ENCODE measurements around the gene OBSCN. TPM values are rescaled to one million over a fixed set of nuclear protein-coding genes. Genes with fewer than 3 reads are reported as not detected.

The OBSCN gene
- total and polyA plus RNA-seq, 12 donors: 176 to 639 (median 407) TPM

DNA sequence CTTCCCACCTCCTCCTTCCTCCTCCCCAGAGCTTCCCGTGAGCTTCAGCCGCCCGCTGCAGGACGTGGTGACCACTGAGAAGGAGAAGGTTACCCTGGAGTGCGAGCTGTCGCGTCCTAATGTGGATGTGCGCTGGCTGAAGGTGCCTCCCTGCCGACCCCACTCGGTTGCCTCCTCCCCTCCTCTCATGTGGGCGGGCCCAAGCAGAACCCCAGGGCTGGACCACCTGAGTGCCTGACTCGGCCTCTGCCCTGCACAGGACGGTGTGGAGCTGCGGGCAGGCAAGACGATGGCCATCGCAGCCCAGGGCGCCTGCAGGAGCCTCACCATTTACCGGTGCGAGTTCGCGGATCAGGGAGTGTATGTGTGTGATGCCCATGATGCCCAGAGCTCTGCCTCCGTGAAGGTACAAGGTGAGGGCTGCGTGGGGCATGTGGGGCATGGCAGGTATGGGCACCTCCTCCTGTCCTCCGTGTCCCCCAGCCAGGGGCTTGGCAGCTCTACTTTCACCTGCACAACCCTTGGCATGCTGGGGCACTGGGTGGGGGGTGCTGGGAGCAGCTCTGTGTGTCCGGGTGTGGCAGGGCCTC, 69.2 kb downstream of the OBSCN start:
- intact Hi-C loops (cut with DNase I): loop anchor here in 1 of 10 donors (10.0 kb wide), 1 partner anchor 128 kb away; the partner anchor contains the start of gene TRIM11
- no peaks in the 10 kb centered on the region for H3K27me3 ChIP-seq
- H3K36me3 ChIP-seq: peaks cover 0 to 91% (median 24%) of the 10 kb centered on the region in 9 donors
- DNase-seq (peak in 1 of 2 donors; percentile 21), ATAC-seq (no peak)
- H3K4me1 ChIP-seq: peaks cover 0 to 36% (median 13%) of the 10 kb centered on the region in 9 donors
- H3K9me3 ChIP-seq: no peaks in the 10 kb centered on the region
- H3K4me3 ChIP-seq: peak overlapping the region in 6 of 10 donors; percentile 59 to 78 (median 69)
- TF ChIP-seq, protein P1, sequence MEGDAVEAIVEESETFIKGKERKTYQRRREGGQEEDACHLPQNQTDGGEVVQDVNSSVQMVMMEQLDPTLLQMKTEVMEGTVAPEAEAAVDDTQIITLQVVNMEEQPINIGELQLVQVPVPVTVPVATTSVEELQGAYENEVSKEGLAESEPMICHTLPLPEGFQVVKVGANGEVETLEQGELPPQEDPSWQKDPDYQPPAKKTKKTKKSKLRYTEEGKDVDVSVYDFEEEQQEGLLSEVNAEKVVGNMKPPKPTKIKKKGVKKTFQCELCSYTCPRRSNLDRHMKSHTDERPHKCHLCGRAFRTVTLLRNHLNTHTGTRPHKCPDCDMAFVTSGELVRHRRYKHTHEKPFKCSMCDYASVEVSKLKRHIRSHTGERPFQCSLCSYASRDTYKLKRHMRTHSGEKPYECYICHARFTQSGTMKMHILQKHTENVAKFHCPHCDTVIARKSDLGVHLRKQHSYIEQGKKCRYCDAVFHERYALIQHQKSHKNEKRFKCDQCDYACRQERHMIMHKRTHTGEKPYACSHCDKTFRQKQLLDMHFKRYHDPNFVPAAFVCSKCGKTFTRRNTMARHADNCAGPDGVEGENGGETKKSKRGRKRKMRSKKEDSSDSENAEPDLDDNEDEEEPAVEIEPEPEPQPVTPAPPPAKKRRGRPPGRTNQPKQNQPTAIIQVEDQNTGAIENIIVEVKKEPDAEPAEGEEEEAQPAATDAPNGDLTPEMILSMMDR (IDR thresholded peaks at IDR 0.05): no peak
- 79 to 82% methylated on average over 25 of the region's 25 CpGs for WGBS, 2 donors
- peak overlapping the region in 3 of 10 donors; percentile 10 to 61 (median 59) for H3K27ac ChIP-seq

DNA sequence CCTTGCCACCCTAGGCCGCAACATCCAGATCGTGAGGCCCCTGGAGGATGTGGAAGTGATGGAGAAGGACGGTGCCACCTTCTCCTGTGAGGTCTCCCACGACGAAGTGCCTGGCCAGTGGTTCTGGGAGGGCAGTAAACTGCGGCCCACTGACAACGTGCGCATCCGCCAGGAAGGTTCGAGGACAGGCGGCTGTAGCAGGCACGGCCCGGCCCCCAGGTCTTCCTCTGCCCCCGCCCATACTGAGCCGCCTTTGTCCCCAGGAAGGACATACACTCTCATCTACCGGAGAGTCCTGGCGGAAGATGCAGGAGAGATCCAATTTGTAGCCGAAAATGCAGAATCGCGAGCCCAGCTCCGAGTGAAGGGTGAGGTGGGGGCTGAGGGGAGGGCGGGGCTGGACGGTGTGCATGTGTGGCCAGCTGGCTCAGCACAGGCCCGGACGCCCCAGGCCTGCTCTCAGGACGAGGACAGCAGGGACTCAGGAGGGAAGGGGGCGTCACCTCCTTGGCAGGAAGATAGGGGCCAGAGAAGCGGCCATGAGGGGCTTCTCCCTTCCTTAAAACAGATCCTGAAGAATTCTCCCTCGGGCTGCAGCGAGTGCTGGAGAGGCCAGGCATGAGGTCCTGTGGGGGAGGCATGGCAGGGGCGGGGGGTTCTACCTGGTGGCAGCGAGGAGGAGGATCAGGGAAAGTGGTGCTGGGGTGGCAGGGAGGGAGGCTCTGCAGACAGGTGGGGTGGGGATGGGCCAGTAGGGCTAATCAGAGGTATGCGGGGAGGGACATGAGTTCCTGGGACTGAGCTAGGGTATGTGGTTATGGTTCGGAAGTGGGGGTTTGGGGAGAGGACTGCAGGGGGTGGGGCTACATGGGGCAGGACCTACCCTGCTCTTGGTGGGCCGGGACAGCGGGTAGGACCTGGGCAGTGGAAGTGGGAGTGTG, 69.9 kb downstream of the OBSCN start:
- WGBS, 2 donors: 90 to 91% methylated on average over 36 of the region's 36 CpGs
- ATAC-seq (no peak), DNase-seq (peak; percentile 4 to 14)
- Histone ChIP-seq H3K4me1 (peaks cover 0 to 34% (median 13%) of the 10 kb centered on the region in 9 donors), H3K4me3 (no peak overlapping the region), H3K36me3 (peaks cover 0 to 95% (median 27%) of the 10 kb centered on the region in 9 donors), H3K27ac (no peak overlapping the region), H3K27me3 (no peaks in the 10 kb centered on the region), H3K9me3 (no peaks in the 10 kb centered on the region)
- intact Hi-C loops (cut with DNase I): loop anchor here in 1 of 10 donors (10.0 kb wide), 1 partner anchor 127 kb away; the partner anchor contains the start of gene TRIM11
- TF ChIP-seq, protein P1 (IDR thresholded peaks at IDR 0.05): no peak

- H3K4me3 ChIP-seq: no peak overlapping the region
- intact Hi-C loops (cut with DNase I): loop anchor here in 1 of 10 donors (10.0 kb wide), 1 partner anchor 126 kb away; the partner anchor contains the start of gene TRIM11
- DNase-seq (peak in 1 of 2 donors; percentile 10), ATAC-seq (no peak)
- H3K36me3 ChIP-seq: peaks cover 0 to 96% (median 34%) of the 10 kb centered on the region in 9 donors
- WGBS, 2 donors: 96% methylated on average over 21 of the region's 21 CpGs
- no peaks in the 10 kb centered on the region for H3K27me3 ChIP-seq
- H3K9me3 ChIP-seq: no peaks in the 10 kb centered on the region
- H3K27ac ChIP-seq: no peak overlapping the region
- TF ChIP-seq, protein P1 (IDR thresholded peaks at IDR 0.05): no peak
- peaks cover 0 to 28% (median 13%) of the 10 kb centered on the region in 9 donors for H3K4me1 ChIP-seq
These were observed 70.6 kb downstream of the OBSCN start for GRCh38 chr1:228278432-228278941.
